ENCODE measurements around the gene HGD. TPM values are rescaled to one million over a fixed set of nuclear protein-coding genes. Genes with fewer than 3 reads are reported as not detected.

The HGD gene
- total and polyA plus RNA-seq, 2 of the 13 experiments (the other 11 are each of a cell fraction or from before 2014, with no cell fraction given): 265 to 398 TPM

GRCh38 chr3:120682095-120682681 lies at the start of gene HGD (continued):
- TF ChIP-seq ZNF589 (CRISPR knock-in tag; conservative IDR thresholded peaks at IDR 0.05) (no peak), MTA3 (CRISPR knock-in tag; IDR thresholded peaks at IDR 0.05) (no peak), ZNF264 (CRISPR knock-in tag; IDR thresholded peaks at IDR 0.05) (peak; percentile 42; the same call in 1 of the 2 replicates), SNAPC4 (CRISPR knock-in tag; IDR thresholded peaks at IDR 0.05) (no peak), GABPB1 (CRISPR knock-in tag; IDR thresholded peaks at IDR 0.05) (0 out of 2 replicates have a peak, but pooled peaks have one; percentile 5), RCOR2 (CRISPR knock-in tag; IDR thresholded peaks at IDR 0.05) (no peak), JUN (CRISPR knock-in tag; IDR thresholded peaks at IDR 0.05) (no peak; the same call in 1 of the 2 replicates), FOXO4 (CRISPR knock-in tag; conservative IDR thresholded peaks at IDR 0.05) (no peak), ZNF280D (CRISPR knock-in tag; IDR thresholded peaks at IDR 0.05) (no peak), GMEB1 (CRISPR knock-in tag; IDR thresholded peaks at IDR 0.05; ENCODE audit: borderline replicate concordance) (peak; percentile 36; the same call in 1 of the 2 replicates), ASH2L (IDR thresholded peaks at IDR 0.05; ENCODE audit: insufficient read length, low read depth, low read length) (peak; percentile 80), SYNCRIP (IDR thresholded peaks at IDR 0.05; ENCODE audit: insufficient read depth, low read depth, low read length) (no peak), DR1 (CRISPR knock-in tag; IDR thresholded peaks at IDR 0.05) (no peak), IKZF4 (CRISPR knock-in tag; IDR thresholded peaks at IDR 0.05; ENCODE audit: borderline replicate concordance, low read depth, not compliant biosample characterization) (no peak), ZNF780A (CRISPR knock-in tag; IDR thresholded peaks at IDR 0.05) (no peak), PAF1 (CRISPR knock-in tag; IDR thresholded peaks at IDR 0.05) (no peak), REPIN1 (CRISPR knock-in tag; IDR thresholded peaks at IDR 0.05; ENCODE audit: borderline replicate concordance, low read depth) (peak; percentile 79; the same call in 1 of the 2 replicates), HDAC6 (IDR thresholded peaks at IDR 0.05; ENCODE audit: low read depth, low read length) (no peak)

Data from HepG2 (cell line).